ENCODE data around the gene INPP4B.

INPP4B gene

DNA sequence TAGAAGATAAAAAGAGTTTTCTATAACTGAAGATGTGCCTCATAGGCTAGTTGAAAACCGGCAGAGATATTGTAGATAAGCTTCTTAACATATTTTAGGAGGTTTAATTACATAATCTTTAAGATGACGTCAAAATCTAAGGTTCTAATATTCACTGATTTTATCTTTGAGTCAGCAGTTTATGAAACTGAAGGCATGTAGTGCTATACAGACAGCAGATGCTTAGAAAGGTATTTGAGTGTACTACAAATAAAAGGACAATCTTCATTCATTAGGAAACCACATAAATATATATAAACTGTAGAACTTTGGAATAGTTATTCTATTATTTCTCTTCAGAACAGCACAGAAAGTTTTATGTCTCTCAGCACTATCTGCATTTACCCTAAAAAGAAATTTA lies 704.9 kb downstream of the INPP4B start:
- DNase-seq (ENCODE audit: low spot score), result no peak

DNA sequence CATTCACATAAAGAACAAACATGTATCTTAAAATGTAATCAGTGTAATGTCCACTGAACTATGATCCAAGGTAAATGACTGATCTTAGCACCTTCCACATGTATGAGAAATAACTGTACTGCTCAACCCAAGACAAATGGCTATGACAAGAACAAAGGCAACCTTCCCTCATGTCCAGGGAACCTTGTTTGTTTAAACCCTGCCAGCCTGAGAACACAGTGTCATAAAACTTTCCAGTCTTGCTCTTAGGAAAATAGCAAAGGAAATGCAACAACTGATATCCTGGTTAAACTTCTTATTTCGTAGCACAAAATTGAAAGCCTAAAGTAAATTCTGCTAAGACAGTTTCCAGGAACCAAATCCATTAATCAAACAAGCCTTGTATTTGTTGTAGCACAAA lies 715.4 kb downstream of the INPP4B start:
- no peak for DNase-seq (ENCODE audit: low spot score)

DNA sequence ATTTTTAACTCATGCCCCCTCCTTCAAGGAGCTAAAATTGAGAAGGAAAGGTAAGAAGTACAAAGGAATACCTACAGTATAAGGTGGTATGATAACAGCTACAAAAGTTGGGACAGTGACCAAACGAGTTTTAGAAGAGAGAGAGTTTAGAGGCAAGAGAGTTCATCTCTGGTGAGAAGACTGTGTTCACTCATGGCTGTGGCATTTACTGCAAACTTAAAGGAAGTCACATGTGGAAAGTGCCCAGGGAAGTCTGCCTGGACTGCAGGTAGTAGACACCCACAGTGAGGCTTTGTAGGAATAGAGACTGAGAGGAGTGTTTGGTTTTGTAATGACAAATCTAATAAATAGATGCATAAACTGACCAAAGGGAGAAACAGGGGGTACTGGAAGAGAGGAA lies 716.2 kb downstream of the INPP4B start:
- DNase-seq (ENCODE audit: low spot score), result no peak

DNA sequence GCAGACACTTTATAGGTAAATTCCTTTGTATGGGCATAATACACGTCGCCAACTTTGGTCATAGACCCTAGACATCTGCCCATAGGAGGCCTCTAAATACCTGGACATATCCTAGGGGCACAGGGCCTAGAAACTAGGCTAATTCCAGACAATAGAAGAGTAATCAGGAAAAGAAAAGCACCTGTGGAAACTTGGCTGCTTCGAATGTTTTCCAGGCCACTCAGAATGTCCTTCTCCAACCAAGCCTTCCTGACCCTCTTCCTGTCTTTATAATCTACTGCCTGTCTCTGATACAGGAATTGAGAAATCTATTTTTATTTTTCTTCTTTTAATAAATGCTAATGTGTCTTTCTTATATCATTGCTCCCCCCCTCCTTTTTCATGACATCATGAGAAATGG lies 716.6 kb downstream of the INPP4B start:
- no peak for DNase-seq (ENCODE audit: low spot score)

DNA sequence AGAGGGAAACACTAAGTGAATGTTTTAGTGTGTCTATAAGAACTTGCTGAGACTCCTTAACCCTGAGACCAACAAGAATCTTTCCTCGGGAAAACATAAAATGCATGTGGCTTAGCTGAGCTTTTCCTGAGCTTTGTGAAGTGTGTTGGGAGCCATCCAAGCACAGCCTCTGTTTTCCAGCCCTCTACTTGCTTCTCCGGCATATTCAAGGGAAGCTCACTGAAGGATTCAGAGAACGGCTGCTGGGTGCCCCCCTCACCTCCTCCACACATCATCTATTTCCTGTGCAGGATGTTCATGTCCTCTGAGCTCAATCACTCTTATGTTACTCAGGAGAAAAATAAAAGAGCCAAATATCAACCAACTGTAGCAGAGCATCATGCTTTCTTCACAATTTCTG lies 717.6 kb downstream of the INPP4B start:
- no peak for DNase-seq (ENCODE audit: low spot score)

DNA sequence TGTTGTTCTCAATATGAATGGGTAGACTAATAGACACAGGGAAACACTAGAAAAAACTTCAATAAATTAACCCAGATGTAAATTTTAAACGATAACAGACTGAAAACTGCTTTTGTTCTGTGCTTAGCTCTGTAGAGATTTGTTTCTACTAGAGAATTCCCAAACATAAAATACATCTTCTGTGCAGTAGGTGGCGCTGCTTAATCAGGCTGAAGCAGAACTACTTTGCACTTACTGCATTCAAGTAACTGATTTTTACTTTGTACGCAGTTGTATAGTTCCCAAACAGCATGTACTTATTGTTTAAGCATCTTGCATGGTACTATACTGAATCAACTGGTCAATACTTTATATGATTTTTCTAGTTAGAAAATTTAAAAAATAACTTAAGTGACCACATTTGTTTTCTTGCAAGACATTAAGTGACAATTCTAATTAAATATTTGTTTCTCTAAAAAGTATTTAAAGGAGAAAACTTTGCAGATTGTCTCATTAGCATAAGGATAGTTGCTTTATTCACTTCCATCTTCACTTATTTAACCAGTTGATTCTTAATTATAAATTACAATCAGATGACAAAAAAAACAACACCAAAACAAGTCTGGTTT lies 719.1 kb downstream of the INPP4B start:
- DNase-seq (ENCODE audit: low spot score), result peak; percentile 39

DNA sequence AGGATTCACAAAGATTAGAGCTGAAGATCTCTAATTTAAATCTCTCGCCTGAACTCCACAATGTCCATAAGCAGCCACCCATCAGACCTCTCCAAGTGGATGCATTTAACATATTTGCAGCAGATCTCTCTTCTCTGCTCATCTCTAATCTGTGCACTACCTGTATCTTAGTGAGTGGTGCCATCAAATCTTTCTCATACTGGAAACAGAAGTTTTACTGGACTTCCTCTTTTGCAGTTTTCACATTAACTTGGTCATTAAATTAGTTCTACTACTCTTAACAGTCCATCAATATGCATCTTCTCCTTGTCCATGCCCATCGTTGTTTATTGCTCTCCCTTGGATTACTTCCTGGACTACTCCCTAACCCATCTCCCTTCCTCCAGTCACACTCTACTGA lies 721.2 kb downstream of the INPP4B start:
- no peak for DNase-seq (ENCODE audit: low spot score)

DNA sequence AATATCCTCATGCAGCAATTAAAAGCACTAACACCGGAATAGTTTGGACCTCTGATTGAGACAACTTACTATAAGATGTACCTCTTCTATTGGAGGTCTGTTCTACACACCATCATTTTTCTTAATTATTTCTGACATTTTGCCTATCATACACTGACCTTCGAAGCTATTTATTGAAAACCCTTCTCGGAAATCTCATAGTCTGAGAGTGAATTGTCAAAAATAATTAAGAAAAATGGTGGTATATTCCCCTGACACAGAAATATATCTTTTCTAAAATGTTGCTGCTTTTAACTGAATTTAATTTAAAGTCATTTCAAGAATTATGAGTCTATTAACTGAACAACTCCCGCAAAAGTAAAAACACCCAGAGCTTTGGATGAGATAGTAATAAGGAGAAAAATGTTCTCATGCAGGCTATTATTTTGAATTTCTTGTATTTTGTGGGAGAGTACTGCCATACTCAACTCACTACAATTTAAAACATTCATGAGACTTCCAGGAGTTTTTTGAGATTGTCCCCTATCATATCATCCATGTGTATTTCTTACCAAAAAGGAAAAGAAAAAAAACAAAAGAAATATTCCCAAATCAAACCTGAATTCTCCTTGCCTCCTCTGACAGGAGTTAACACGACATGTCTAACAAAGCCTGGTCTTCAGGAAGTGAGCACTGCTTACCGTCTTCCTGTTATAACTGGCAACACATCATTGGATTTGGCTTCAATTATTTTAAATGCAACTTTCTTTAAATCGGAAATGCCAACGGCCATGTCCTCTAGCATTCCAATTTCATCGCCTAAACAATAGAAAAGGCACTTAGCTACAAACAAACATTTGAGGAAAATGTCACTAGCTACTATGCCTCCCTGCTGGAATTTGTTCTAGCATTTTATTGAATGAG lies 724.4 kb downstream of the INPP4B start:
- no peak for DNase-seq (ENCODE audit: low spot score)

DNA sequence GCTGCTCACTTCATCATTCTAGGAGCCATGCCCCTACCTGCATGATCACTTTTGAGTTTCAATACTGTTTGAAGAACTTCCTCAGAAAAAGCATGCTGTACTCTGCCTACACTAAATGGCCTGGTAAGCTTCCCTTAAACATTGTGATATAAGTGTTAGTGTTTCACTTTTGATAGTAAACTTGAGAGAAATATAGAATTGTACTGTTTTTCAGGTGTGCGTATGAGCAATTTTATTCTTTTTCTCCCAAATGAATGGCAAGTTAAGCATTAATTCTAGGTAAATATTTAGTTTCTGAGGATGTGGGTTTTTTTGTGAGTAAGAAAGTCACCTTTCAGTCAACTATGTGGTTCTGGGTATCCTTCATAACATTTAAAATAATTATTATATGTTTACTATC lies 725.2 kb downstream of the INPP4B start:
- DNase-seq (ENCODE audit: low spot score), result no peak

DNA sequence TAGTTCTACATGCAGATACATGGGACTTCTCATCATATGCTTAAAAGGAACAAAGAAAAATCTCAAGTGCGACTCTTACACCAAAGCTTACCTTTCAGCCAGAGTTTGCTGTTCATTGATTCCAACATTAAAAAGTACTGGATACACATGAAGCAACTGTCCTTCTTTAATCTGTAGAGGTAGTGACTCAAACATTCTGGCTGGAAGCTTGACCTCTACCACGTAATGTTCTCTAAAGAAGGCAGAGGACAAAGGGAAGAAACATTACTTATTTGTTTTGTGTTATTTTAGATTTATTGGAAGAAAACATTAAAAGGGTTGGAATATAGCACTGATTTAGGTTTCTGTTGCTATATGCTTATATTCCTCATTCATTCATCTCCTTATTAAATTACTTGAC lies 733.6 kb downstream of the INPP4B start:
- DNase-seq (ENCODE audit: low spot score), result no peak

DNA sequence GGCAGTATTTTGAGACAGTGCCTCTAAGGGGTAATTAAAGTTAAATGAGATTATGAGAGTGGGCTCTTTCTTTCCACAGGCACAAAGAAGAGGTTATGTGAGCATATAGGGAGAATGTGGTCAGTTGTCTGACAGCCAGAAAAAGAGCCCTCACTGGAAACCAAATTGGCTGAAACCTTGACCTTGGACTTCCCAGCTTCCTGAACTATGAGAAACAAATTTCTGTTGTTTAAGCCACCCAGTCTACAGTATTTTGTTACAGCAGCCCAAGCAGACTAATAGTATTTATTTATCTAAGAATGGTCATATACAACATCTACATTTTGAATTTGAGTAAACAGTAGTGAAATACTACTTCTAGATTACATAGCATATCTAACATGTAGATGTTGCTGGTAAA lies 736.0 kb downstream of the INPP4B start:
- DNase-seq (ENCODE audit: low spot score), result no peak

DNA sequence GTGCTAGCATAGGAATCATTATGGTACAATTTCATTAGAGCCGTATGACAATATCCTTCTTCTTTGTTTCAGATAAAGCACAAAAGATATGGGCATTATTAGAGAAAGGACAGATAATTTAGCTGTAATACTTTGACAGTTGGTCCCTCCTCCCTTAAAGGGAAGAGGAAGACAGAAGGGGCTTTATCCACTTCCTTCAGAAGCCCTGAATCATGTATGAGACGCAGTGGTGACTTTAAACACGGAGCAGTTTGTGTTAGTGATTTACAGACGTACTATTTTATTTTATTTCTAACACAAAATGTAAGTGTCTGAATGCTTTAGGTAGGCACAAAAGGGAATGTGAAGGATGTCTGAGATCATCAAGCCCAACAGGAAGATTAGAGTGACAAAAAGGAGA lies 742.1 kb downstream of the INPP4B start:
- DNase-seq (ENCODE audit: low spot score), result no peak

DNA sequence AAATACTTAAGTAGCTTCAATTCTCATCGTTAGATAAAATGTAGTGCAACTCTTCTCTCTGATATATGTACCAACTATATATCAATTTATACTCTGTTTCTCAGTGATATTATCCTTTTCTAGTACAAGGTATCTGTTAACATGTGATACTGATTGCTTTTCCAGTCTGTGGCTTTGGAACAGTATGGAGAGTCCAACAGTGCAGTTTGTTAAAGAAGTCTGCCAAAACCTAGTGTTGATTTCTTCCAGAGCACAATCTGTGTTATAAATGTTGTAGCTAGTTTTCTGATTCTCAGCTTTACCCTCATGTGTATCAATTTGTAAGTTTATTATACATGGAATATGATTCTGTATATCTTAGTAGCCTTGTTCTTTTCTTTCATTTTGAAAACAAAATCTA lies 744.7 kb downstream of the INPP4B start:
- DNase-seq (ENCODE audit: low spot score), result no peak

DNA sequence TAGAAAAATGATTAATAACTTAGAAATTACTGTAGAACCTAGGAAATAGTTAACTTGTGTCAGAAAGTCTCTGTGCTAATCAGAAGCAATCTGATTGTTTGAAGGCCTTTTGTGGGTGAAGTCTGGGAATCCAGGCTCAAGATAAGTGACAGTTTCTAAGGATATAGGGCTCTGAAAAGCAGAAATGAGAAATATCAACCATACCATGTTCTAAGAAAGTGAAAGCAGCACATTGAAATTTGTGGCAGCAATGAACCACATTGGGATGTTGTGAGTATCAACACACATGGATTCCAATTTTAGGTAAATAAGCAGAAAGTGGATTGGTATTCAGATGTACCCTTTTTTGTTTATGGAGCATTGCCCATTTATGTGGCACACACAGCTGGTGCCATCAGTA lies 745.2 kb downstream of the INPP4B start:
- DNase-seq (ENCODE audit: low spot score), result no peak

DNA sequence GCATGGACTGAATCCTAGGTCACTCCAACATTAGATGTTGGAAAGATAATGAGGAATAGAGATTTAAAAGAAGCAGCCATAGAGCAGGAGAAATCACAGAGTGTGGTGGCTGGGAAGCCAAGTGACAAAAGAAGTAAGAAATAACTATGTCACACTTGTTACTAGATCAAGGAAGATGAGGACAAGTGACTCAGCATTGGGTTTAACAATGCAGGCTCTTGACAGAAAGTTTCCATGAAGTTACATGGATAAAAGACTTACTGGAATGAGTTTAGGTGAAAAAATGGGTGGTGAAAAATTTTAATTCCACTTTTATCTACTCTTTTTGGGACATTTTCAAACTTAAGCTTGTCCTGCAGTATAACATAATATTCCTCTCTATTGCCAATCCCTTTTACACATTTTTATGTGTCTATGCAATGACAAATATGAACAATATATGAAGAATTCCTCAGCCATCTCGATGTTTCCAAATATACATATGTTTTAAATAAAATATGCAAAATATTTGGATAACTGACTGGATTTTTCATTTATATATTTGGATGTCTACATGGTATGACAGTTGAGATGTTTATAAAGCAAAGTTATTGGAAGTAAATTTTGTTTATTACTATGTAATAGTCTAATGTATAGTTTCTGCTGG lies 747.1 kb downstream of the INPP4B start:
- no peak for DNase-seq (ENCODE audit: low spot score)

DNA sequence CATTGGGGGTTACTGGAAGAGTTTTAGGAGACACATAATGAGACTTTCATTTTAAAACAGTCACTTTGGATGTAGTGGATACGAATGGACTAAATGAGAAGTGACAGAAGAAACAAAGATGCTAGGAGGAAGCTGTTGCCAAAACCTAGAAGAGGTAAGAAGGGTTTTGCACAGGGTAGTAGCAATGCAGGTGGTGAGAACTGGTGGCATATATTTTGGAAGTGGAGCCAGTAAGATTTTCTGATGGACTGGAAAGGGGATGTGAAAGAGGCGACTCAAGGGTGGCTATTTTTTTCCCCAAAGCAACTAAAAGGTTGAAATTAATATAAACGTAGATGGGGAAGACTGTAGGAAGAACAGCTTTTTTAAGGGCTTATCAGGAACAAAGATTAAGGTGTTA lies 747.7 kb downstream of the INPP4B start:
- no peak for DNase-seq (ENCODE audit: low spot score)

DNA sequence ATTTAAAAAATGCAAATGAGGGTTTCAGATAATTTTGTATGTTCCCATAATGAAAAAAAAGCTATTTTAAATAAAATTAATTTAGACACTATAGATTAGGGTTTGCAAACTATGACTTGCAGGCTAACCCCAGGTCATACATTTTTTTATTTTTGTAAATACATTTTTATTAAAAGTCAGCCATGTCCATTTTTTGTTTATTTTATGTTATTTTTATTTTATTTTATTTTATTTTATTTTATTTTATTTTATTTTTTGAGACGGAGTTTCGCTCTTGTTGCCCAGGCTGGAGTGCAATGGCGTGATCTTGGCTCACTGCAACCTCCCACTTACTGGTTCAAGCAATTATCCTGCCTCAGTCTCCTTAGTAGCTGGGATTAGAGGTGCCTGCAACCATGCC lies 749.1 kb downstream of the INPP4B start:
- no peak for DNase-seq (ENCODE audit: low spot score)

DNA sequence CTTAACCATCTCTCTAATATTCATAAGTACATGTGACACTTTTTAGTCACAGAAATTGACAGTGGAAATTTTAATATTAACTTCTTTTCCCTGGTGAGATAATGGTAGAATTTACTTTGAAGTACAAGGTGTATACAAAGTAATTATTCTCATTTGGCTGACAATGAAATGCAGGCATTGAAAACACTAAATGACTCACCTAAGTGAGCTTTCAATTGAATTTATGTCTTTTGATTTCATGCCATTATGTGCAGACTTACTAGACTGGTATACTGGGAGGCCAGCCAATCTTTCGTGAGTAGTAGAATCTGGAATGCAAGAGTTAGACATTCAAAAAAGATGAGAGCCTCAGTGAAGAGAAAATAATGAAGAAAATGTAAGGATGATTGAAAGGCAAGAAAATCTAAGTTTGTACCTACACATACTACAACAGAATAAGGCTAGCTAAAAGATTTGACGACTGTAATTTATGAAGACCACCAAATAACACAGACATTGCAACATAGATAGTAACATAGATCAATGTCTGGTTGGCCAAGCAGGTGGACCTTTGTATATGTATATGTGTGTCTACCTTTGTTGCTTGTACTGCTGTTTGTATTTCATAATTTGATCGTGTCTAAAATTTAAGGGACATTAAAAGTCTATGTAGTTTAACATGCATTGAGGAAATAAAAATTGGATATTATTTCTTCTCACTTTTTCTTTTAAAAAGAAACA lies 750.1 kb downstream of the INPP4B start:
- peak; percentile 39 for DNase-seq (ENCODE audit: low spot score)

DNA sequence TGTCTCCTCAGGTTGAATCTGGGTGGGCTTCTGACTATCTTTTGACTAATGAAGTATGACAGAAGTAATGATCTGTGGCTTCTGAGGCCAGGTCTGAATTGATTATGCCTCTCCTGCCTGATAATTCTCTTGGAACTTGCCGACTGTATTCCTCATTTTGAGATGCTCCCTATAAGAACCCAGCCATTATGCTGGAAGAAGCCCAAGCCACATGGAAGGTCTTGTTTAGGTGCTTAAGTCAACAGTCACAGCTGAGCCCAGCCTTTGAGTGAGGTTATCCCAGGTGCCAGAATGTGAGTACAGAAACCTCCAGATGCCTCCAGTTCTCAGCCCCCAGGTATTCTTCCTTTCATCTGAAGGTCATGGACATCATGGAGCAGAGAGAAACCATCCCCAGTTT lies 753.2 kb downstream of the INPP4B start:
- no peak for DNase-seq (ENCODE audit: low spot score)

DNA sequence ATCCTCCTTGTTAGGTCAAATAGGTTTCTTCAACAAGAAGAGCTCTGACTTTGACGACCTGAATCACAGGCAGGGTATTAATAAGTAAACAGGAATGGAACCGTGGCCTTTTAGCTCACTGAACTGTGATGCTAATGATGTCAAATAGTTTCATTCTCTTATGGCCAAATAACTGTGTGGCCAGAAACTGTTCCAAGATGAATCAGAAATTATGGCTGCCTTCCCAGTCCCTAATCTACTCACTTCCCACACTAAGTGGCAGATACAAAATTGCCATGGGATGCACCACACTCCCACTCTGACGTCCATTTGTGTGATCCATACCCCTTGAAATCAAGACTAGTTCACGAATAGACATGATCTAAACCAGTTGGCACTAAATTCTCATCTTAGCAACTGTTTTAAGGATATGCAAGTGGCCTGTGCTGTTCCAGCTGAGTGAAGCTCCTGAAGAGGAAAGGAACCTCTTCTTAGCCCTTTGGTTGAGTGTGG lies 754.4 kb downstream of the INPP4B start:
- no peak for DNase-seq (ENCODE audit: low spot score)

DNA sequence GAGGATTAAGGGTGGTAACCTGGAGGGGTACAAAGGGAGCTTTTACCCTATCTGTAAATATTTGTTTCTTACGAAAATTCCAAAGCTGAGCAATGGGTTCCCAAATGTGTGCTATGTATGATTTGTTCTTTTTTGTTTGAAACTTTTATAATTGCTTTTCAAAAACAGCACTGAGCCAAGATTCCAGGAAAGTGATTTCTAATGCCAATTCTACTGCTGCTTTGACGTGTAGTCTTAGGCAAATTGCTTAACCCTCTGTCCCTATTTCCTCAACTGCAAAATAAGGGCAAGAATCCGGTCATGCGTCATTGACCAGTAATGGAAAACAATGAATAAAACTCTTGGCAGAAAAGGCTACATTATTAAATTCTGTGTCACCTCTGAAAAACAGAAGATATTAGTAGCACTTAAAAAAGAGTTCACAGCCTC lies 755.0 kb downstream of the INPP4B start:
- no peak for DNase-seq (ENCODE audit: low spot score)

DNA sequence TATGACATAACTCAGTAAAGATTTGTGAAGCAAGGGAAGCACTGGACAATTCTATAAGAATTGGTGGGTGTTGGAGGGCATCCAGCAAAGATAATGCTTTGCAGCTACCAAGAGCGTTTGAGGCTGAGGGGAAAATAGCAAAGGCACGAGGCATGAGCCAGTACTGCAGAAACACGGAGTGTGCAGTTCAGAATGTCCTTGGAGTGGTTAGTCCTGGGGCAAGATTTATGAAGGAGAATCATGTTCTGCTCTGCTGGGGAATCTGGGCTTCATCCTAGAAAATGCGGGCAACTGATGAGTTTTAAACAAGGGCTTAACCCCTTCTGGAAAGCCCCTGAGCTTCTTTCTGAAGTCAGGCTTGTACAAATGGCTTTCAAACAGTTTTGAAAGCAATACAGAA lies 757.2 kb downstream of the INPP4B start:
- no peak for DNase-seq (ENCODE audit: low spot score)

Data from iPS-NIHi11 (cell line).